NT2/D1 (cell line): ENCODE measurements around the gene PISD.
A peak's percentile ranks its signal among the peaks of the same experiment; 100 is the strongest.
"Not testable (repeated sequence)": the region's sequence is repeated elsewhere in the genome, so short reads cannot be mapped to it uniquely, and the experiment has no call there.

ENCODE experiments used
- DNase-seq: peaks from one replicate; pipeline ENCODE4 v3.0.0-alpha.2; 2011; ENCODE audit warnings: low read depth, low spot score
- H3K27me3 ChIP-seq: 2 replicates; pipeline ENCODE4 v1.6.0; 2011; ENCODE audit warnings: mild to moderate bottlenecking; ENCODE audit not compliant: insufficient read length, insufficient read depth
- H3K36me3 ChIP-seq: 2 replicates; pipeline ENCODE4 v1.6.1; 2011; ENCODE audit warnings: mild to moderate bottlenecking, low read length, mixed read lengths; ENCODE audit not compliant: insufficient read depth, insufficient read length
- H3K4me1 ChIP-seq: 2 replicates; pipeline ENCODE4 v1.5.1; 2011; ENCODE audit not compliant: insufficient read depth, insufficient read length
- H3K4me3 ChIP-seq: 2 replicates; pipeline ENCODE4 v1.5.1; 2011; ENCODE audit warnings: low read depth; ENCODE audit not compliant: insufficient read length
- H3K9ac ChIP-seq: 2 replicates; pipeline ENCODE4 v1.6.0; 2011; ENCODE audit warnings: low read depth; ENCODE audit not compliant: insufficient read length
- H3K9me3 ChIP-seq: 2 replicates; pipeline ENCODE4 v1.5.1; 2011; ENCODE audit warnings: mild to moderate bottlenecking, low read length; ENCODE audit not compliant: insufficient read depth
- SUZ12 ChIP-seq: IDR thresholded peaks from 2 replicates; pipeline ENCODE4 v1.6.1; 2011; ENCODE audit not compliant: insufficient read length, insufficient read depth; ENCODE audit errors: extremely low read depth
- YY1 ChIP-seq: IDR thresholded peaks from 2 replicates; pipeline ENCODE4 v1.6.1; 2011; ENCODE audit not compliant: insufficient read length, insufficient read depth
- ZNF274 ChIP-seq: IDR thresholded peaks from 2 replicates; pipeline ENCODE4 v1.6.1; 2011; ENCODE audit warnings: mild to moderate bottlenecking, low read depth, low read length

PISD gene

GRCh38 chr22:31661851-31662667 is at the start of gene PISD:
Gene PISD, minus strand, starts transcription at chr22:31662215. Its CDS starts 7 bp downstream, at chr22:31662208.
- H3K36me3 ChIP-seq = no peaks in the 10 kb centered on the region
- H3K27me3 ChIP-seq = no peaks in the 10 kb centered on the region
- no peaks in the 10 kb centered on the region for H3K9me3 ChIP-seq
- no peaks in the 10 kb centered on the region for H3K4me1 ChIP-seq
- no peak for TF ChIP-seq ZNF274
- TF ChIP-seq YY1 = peak; percentile 87
- H3K9ac ChIP-seq = peak within 1 kb of the TSS; percentile 79
- DNase-seq = peak; percentile 86
- H3K4me3 ChIP-seq = peak within 1 kb of the TSS; percentile 71

- H3K9me3 ChIP-seq, H3K4me3 ChIP-seq, H3K27me3 ChIP-seq, H3K4me1 ChIP-seq, DNase-seq, H3K9ac ChIP-seq: not testable (repeated sequence)
- H3K36me3 ChIP-seq = peaks cover 59% of the 10 kb centered on the region
These were observed 49.2 kb upstream of the PISD start for GRCh38 chr22:31711226-31711625.

GRCh38 chr22:31707519-31707918 is 45.5 kb upstream of the PISD start:
- Histone ChIP-seq H3K4me3 (no peak overlapping the region), H3K4me1 (no peaks in the 10 kb centered on the region), H3K9me3 (no peaks in the 10 kb centered on the region), H3K36me3 (peaks cover 43% of the 10 kb centered on the region), H3K9ac (no peak overlapping the region), H3K27me3 (no peaks in the 10 kb centered on the region)
- no peak for TF ChIP-seq SUZ12
- no peak for TF ChIP-seq ZNF274
- TF ChIP-seq YY1 = no peak
- DNase-seq = no peak

GRCh38 chr22:31695423-31695822 is 33.4 kb upstream of the PISD start:
- Histone ChIP-seq H3K9me3 (no peaks in the 10 kb centered on the region), H3K27me3 (no peaks in the 10 kb centered on the region), H3K9ac (no peak overlapping the region), H3K4me3 (no peak overlapping the region), H3K4me1 (no peaks in the 10 kb centered on the region), H3K36me3 (peaks cover 56% of the 10 kb centered on the region)
- TF ChIP-seq ZNF274 = no peak
- no peak for TF ChIP-seq YY1
- TF ChIP-seq SUZ12 = no peak
- no peak for DNase-seq

GRCh38 chr22:31694046-31694445 is 32.0 kb upstream of the PISD start:
- H3K4me1 ChIP-seq, DNase-seq, H3K9me3 ChIP-seq, H3K9ac ChIP-seq, H3K27me3 ChIP-seq, H3K4me3 ChIP-seq: not testable (repeated sequence)
- H3K36me3 ChIP-seq = peaks cover 46% of the 10 kb centered on the region

- no peak overlapping the region for H3K9ac ChIP-seq
- H3K27me3 ChIP-seq = no peaks in the 10 kb centered on the region
- H3K4me3 ChIP-seq = no peak overlapping the region
- DNase-seq = no peak
- no peaks in the 10 kb centered on the region for H3K4me1 ChIP-seq
- TF ChIP-seq ZNF274 = no peak
- TF ChIP-seq YY1 = no peak
- no peak for TF ChIP-seq SUZ12
- H3K9me3 ChIP-seq = no peaks in the 10 kb centered on the region
- H3K36me3 ChIP-seq = peaks cover 41% of the 10 kb centered on the region
These were observed 30.3 kb upstream of the PISD start for GRCh38 chr22:31692186-31692886.

GRCh38 chr22:31691408-31691807 is 29.4 kb upstream of the PISD start:
- Histone ChIP-seq H3K4me1 (no peaks in the 10 kb centered on the region), H3K9ac (no peak overlapping the region), H3K9me3 (no peaks in the 10 kb centered on the region), H3K36me3 (peaks cover 44% of the 10 kb centered on the region), H3K4me3 (no peak overlapping the region), H3K27me3 (no peaks in the 10 kb centered on the region)
- no peak for DNase-seq
- TF ChIP-seq YY1 (no peak), SUZ12 (no peak), ZNF274 (no peak)
